CD14-positive monocyte (primary cell): ENCODE measurements around the gene KCNMA1. TPM values are rescaled to one million over a fixed set of nuclear protein-coding genes. Genes with fewer than 3 reads are reported as not detected.
A peak's percentile ranks its signal among the peaks of the same experiment; 100 is the strongest.

Experiments
- DNase-seq, 3 donors: peaks; one replicate each; pipeline ENCODE4 v3.0.0-alpha.2; 2011 to 2022
- H2AFZ ChIP-seq: 2 replicates; pipeline ENCODE4 v1.6.0; 2012; ENCODE audit warnings: mild to moderate bottlenecking, low read depth, low read length, inconsistent platforms; ENCODE audit not compliant: insufficient read depth, poor library complexity, severe bottlenecking
- H3K27ac ChIP-seq, 2 donors: 1 replicate in 1 of 2; 2 replicates in 1 of 2; pipeline ENCODE4 v1.5.1; 2012 to 2013; ENCODE audit warnings: low read length in 2 of 2, control low read depth in 1 of 2, inconsistent platforms in 1 of 2, low read depth in 1 of 2, mild to moderate bottlenecking in 1 of 2
- H3K27me3 ChIP-seq, 2 donors: one replicate each; pipeline versions ENCODE4 v1.6.0 to v1.6.1; 2011 to 2013; ENCODE audit warnings: low read length in 2 of 2; ENCODE audit not compliant: control insufficient read depth in 2 of 2, insufficient read depth in 2 of 2
- H3K36me3 ChIP-seq, 2 donors: replicated peaks in 1 of 2; 1 replicate in 1 of 2; 2 replicates in 1 of 2; pipeline versions ENCODE4 v1.5.1 to v1.6.1; 2012 to 2013; ENCODE audit warnings: low read length in 2 of 2, control low read depth in 1 of 2, inconsistent platforms in 1 of 2, mild to moderate bottlenecking in 1 of 2; ENCODE audit not compliant: insufficient read depth in 2 of 2, control insufficient read depth in 1 of 2
- H3K4me1 ChIP-seq, 2 donors: 1 replicate in 1 of 2; 2 replicates in 1 of 2; pipeline versions ENCODE4 v1.5.1 to v1.6.1; 2012 to 2013; ENCODE audit warnings: low read length in 2 of 2, control low read depth in 1 of 2, inconsistent platforms in 1 of 2, mild to moderate bottlenecking in 1 of 2, moderate library complexity in 1 of 2; ENCODE audit not compliant: insufficient read depth in 2 of 2, control insufficient read depth in 1 of 2
- H3K4me2 ChIP-seq: replicated peaks from 2 replicates; pipeline ENCODE3; 2012; ENCODE audit warnings: low read length, moderate library complexity, mild to moderate bottlenecking; ENCODE audit not compliant: poor library complexity, severe bottlenecking; ENCODE audit errors: extremely low read depth
- H3K4me3 ChIP-seq, 3 experiments: fragments of 200-600 bp in 1 of 3; sonication (generic) in 1 of 3; replicated peaks in 1 of 3; 1 replicate in 2 of 3; 2 replicates in 1 of 3; pipeline ENCODE4 v1.5.1; 2011 to 2013; ENCODE audit warnings: low read length in 3 of 3, mild to moderate bottlenecking in 3 of 3, control low read depth in 2 of 3, low read depth in 2 of 3, inconsistent platforms in 1 of 3, moderate library complexity in 1 of 3
- H3K79me2 ChIP-seq: 2 replicates; pipeline ENCODE4 v1.6.0; 2012; ENCODE audit warnings: mild to moderate bottlenecking, control low read depth, inconsistent platforms, low read length, moderate library complexity; ENCODE audit not compliant: insufficient read depth
- H3K9ac ChIP-seq: 2 replicates; pipeline ENCODE4 v1.6.0; 2017; ENCODE audit warnings: low read length, mild to moderate bottlenecking; ENCODE audit not compliant: insufficient read depth, poor library complexity, severe bottlenecking
- H3K9me3 ChIP-seq, 2 donors: replicated peaks in 1 of 2; 1 replicate in 1 of 2; 2 replicates in 1 of 2; pipeline versions ENCODE4 v1.5.1 to v1.6.1; 2012 to 2013; ENCODE audit warnings: low read length in 2 of 2, control low read depth in 1 of 2; ENCODE audit not compliant: control insufficient read depth in 1 of 2, insufficient read depth in 1 of 2
- H4K20me1 ChIP-seq: 2 replicates; pipeline ENCODE4 v1.6.0; 2012; ENCODE audit warnings: mild to moderate bottlenecking, low read length, control low read depth, moderate library complexity; ENCODE audit not compliant: insufficient read depth
- H3K27ac Mint-ChIP-seq, 7 donors: one replicate each; pipeline ENCODE4 v1.8.0; 2020; ENCODE audit warnings: mild to moderate bottlenecking in 7 of 7, mixed read lengths in 7 of 7, moderate library complexity in 6 of 7, inconsistent platforms in 2 of 7
- H3K27me3 Mint-ChIP-seq, 3 donors: one replicate each; pipeline ENCODE4 v1.8.0; 2021 to 2022; ENCODE audit warnings: low read depth in 3 of 3, mild to moderate bottlenecking in 3 of 3, mixed read lengths in 3 of 3, moderate library complexity in 3 of 3, inconsistent platforms in 1 of 3
- H3K36me3 Mint-ChIP-seq, 2 donors: one replicate each; pipeline ENCODE4 v1.8.0; 2020; ENCODE audit warnings: mixed read lengths in 2 of 2, inconsistent platforms in 1 of 2, mild to moderate bottlenecking in 1 of 2
- H3K4me1 Mint-ChIP-seq: one replicate; pipeline ENCODE4 v1.8.0; 2020; ENCODE audit warnings: mild to moderate bottlenecking, mixed read lengths
- H3K4me3 Mint-ChIP-seq, 2 donors: one replicate each; pipeline ENCODE4 v1.8.0; 2020; ENCODE audit warnings: mild to moderate bottlenecking in 2 of 2, mixed read lengths in 2 of 2, moderate library complexity in 1 of 2
- H3K9me3 Mint-ChIP-seq, 7 donors: one replicate each; pipeline ENCODE4 v1.8.0; 2020 to 2022; ENCODE audit warnings: mixed read lengths in 7 of 7, mild to moderate bottlenecking in 6 of 7, moderate library complexity in 6 of 7, inconsistent platforms in 2 of 7
- CTCF ChIP-seq: fragments of 200-600 bp; IDR thresholded peaks from one replicate; pipeline ENCODE4 v1.8.0; 2022; ENCODE audit warnings: antibody characterized with exemption, mild to moderate bottlenecking
- WGBS: methylation state at CpG from one replicate; pipeline ENCODE4 v1.1.5; 2013; ENCODE audit warnings: missing lambda C conversion rate; ENCODE audit not compliant: insufficient coverage; 5-methylcytosine and 5-hydroxymethylcytosine counted together
- intact Hi-C, 2 donors: fragments of 100-400 bp; cut with micrococcal nuclease; formaldehyde crosslinking; loops; one replicate each; pipeline versions ENCODE4 v1.15.0 to v1.15.1; 2023
- polyA plus RNA-seq, 3 donors: library from polyadenylated mRNA; depleted of rRNA in 1 of 3; unstranded in 2 of 3; stranded (reverse) in 1 of 3; fragments of 300-500 nt in 2 of 3; fragments of >200 nt in 1 of 3; fragmentation: Illumina TruSeq in 2 of 3; gene quantifications; 1 replicate in 2 of 3; 2 replicates in 1 of 3; pipeline ENCODE4 v1.2.3, GENCODE V29; 2012 to 2021

The KCNMA1 gene
- polyA plus RNA-seq, 3 donors: 0.11 to 1.0 TPM; not detected in 1

DNA sequence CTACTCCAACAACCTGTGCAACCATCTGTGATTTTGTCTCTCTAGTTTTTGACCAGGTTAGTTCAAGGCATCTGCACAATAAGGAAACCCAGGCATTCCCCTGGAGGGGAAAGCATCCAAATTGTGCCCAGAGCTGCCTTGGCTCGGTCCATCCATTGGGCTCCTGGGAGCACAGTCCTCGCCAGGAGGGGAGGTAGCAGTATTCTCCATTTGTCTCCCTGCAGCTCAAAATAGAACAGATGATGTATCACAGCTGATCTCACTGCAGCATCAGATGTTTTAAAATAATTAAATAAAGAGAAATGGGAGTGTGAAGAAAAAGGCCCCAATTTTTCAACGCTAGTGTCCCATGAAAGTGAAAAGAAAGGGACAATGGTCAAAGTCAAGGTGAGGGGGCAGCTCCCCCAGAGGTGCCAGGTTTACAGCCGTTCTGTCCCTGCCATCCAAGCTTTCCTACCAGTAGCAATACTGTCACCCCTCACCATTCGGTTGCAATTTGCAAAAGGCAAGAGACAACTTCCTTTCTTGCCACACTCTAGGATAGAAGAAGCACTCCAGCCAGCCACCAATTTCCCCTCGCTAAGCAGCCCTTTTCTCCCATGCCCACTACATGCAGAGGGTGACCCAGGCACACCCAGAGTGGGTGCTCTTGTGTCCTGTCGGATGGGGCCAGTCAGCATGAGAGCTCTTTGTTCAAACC, 43.7 kb downstream of the KCNMA1 start:
- no peak overlapping the region for H3K9ac ChIP-seq
- H2AFZ ChIP-seq: no peak overlapping the region
- H3K4me3 Mint-ChIP-seq: peak overlapping the region in 1 of 2 donors; percentile 59

More for the DNA sequence above, 43.7 kb downstream of the KCNMA1 start:
- no peak overlapping the region for H3K4me2 ChIP-seq
- no peaks in the 10 kb centered on the region for H3K36me3 ChIP-seq
- no peak for TF ChIP-seq CTCF
- no peak overlapping the region for H3K27ac ChIP-seq
- H3K4me1 ChIP-seq: peaks cover 0 to 19% of the 10 kb centered on the region in 2 donors
- H4K20me1 ChIP-seq: no peaks in the 10 kb centered on the region
- intact Hi-C loops: no loop called here
- Mint-ChIP-seq H3K27ac (peak overlapping the region in 4 of 7 donors; percentile 0 to 72 (median 12)), H3K36me3 (no peaks in the 10 kb centered on the region), H3K27me3 (peaks cover 1 to 8% (median 4%) of the 10 kb centered on the region in 3 donors), H3K4me1 (peaks cover 19% of the 10 kb centered on the region), H3K9me3 (peaks cover 0 to 4% (median 2%) of the 10 kb centered on the region in 7 donors)
- no peaks in the 10 kb centered on the region for H3K27me3 ChIP-seq
- no peaks in the 10 kb centered on the region for H3K9me3 ChIP-seq
- WGBS: 52% methylated on average over 5 of the region's 7 CpGs
- no peak overlapping the region for H3K4me3 ChIP-seq
- DNase-seq: peak in 1 of 3 donors; percentile 31
- H3K79me2 ChIP-seq: no peaks in the 10 kb centered on the region
